Measurements from ENCODE around the gene MCEMP1.

MCEMP1 gene, protein sequence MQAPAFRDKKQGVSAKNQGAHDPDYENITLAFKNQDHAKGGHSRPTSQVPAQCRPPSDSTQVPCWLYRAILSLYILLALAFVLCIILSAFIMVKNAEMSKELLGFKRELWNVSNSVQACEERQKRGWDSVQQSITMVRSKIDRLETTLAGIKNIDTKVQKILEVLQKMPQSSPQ

DNA sequence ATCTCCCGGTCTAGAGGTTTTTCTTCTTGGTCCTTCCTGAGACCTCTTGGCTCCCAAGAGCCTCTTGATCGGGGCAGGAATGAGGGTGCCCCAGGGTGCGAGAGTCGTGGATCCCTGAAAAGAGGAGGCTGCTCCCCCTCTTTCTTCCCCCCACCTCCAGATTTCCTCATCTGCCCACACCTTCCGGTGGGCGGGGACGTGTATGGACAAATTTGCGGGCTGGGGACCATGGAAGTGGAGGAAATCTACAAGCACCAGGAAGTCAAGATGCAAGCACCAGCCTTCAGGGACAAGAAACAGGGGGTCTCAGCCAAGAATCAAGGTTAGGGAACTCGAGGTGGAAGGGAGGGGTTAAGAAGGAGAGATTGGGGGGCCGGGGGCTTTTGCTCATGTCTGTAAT is at the start of gene MCEMP1:
TSS of gene MCEMP1 (plus strand) at position 237 of the 400 bp plus-strand sequence. CDS start at position 268, 31 bp downstream.
- no peak for DNase-seq

DNA sequence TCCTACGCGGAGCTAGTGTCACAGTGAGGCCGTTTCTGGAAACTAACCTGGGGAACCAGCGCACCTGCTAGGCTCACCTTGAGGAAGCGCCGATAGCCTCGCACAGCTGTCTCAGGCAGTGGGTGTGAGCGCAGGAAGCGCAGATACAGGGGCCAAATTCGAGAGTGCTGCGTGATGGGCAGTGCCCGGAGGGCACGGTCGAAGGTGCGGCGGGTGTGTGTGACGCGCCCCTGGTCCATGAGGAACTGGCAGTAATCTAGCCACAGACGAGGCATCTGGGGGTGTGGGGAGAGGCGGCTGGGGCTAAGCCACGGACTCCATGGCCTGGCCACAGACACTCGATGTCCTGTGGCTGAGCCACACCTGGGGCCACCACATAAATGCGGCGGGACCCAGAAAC is 49.7 kb upstream of the MCEMP1 start:
- DNase-seq: no peak

DNA sequence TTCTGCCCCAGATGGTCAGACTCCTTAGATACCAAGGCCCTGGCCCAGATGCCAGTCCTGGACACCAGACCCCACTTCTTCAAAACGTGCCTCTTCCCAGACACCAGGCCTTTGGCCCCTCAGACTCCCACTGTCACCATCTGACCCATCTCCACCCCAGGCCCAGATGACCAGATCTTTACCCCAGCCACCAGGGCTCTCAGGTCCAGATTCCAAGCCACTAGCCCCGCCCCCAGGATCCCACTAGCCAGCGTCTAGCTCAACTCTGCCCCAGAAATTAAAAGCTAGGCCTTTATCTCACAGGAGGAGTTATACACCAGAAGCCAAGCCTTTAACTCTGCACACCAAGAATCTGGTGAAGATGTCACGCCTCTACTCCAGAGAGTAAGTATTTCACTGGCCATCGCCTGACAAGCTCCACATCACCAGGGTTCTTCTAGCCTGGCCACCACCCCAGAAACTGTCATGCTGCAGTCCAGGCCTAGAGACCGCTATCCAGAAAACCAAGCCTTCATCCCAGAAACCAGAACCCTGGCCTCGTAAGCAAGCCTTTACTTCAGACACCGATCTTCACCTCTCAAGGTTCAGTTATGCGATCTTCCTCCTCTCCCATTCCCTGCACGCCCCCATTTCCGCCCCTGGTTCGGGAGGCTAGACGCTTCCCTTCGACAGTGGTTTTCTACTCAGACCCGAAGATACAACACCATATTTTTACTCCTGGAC is 48.1 kb upstream of the MCEMP1 start:
- DNase-seq: no peak

- DNase-seq: peak; percentile 99
Observed at GRCh38 chr19:7629347-7630054, 47.4 kb upstream of the MCEMP1 start, which contains the start of the genes PET100 and XAB2. TSS of gene PET100 (plus strand) at chr19:7629793. CDS start at chr19:7629834, 41 bp downstream. TSS of gene XAB2 (minus strand) at chr19:7629545. CDS start at chr19:7629527, 18 bp downstream.

- no peak for DNase-seq
Observed at GRCh38 chr19:7631577-7631976, 45.3 kb upstream of the MCEMP1 start.

- no peak for DNase-seq
Observed at GRCh38 chr19:7632340-7633203, 44.3 kb upstream of the MCEMP1 start.

- DNase-seq: no peak
Observed at GRCh38 chr19:7633698-7634097, 43.2 kb upstream of the MCEMP1 start, which contains the start of gene PCP2. TSS of gene PCP2 (minus strand) at chr19:7633719. CDS start at chr19:7633457, 262 bp downstream.

- no peak for DNase-seq
Observed at GRCh38 chr19:7635670-7636069, 41.2 kb upstream of the MCEMP1 start.

DNA sequence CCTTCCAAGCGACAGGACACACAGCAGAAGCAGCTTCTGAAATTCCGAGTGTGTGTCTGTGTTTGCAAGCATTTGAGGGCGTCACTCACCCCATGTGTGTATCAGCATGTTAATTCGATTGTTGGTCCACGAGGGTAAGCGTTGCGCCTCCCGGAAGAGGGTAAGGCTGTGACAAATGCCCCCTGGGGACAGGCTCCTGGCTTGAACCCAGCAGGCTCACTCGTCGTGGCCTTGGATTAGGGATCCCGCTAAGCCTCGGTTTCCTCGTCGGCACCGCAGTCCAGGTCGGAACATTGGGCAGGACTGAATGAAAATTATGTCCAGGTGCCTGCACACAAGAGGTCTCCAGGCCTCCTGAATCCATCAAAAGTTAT is 40.6 kb upstream of the MCEMP1 start:
- DNase-seq: no peak

DNA sequence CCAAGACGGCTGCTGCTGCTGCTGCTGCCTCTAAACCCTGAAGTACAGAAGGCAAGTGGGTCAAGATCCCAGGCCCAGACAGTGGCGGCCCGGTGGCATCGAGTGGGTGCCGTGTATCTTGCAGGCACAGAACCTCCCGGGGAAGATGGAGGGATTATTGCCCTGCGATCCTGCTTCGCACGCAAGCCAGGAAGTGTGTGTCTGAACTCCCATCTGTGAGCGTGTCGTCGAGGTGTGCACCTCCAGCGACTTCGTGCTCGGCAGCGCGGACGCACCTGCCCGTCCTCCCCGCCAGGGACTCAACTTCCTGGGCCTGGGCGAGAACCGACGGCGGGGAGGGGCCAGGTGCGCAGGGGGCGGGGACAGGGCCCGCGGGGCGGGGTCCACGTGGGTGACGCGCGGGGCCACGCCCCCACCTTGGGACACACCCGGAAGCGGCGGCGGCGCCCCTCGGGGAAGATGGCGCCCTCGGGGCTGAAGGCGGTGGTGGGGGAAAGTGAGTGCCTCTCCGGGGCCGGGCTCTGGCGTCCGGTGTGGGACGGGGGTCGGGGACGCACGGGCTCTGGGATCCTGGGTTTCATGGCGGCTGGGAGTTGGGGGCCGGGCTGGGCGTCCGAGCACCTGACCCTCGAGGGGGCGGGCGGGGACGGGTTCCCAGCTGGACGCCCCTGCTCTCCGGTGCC is 40.1 kb upstream of the MCEMP1 start, which contains the start of gene STXBP2:
TSS of gene STXBP2 (plus strand) at position 420 of the 683 bp plus-strand sequence. CDS start at position 460, 40 bp downstream.
- DNase-seq: no peak

- no peak for DNase-seq
Observed at GRCh38 chr19:7637374-7638256, 39.3 kb upstream of the MCEMP1 start.

DNA sequence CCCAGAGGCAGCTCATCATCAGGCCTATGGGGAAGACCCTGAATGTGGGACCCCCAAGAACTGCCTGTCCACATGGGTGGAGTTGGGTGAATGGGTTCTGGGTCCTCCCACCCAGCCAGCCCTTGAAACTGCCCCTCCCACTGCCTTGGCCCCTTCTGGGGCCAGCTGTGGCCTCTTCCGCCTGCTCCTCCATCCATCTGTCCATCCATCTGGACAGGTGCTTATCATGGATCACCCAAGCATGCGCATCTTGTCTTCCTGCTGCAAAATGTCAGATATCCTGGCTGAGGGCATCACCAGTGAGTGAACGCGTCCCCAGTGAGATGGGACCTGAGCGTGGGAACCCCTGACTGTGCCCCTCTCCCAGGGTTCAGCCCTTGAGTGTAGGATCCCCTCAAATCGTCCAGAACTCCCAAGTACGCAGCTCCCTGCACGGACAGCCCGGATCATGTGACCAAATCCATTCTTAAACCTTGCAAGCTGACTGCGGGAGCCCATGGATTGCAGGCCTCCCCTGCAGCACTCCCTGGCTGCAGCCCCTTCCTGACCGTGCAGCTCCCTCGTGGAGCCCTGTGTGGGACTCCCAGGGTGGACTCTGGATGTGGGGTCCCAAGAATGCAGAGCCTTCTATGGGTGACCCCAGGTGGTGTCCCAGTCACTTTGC is 38.0 kb upstream of the MCEMP1 start:
- DNase-seq: no peak

- no peak for DNase-seq
Observed at GRCh38 chr19:7639863-7640348, 37.0 kb upstream of the MCEMP1 start.

- DNase-seq: no peak
Observed at GRCh38 chr19:7640803-7641202, 36.1 kb upstream of the MCEMP1 start.

DNA sequence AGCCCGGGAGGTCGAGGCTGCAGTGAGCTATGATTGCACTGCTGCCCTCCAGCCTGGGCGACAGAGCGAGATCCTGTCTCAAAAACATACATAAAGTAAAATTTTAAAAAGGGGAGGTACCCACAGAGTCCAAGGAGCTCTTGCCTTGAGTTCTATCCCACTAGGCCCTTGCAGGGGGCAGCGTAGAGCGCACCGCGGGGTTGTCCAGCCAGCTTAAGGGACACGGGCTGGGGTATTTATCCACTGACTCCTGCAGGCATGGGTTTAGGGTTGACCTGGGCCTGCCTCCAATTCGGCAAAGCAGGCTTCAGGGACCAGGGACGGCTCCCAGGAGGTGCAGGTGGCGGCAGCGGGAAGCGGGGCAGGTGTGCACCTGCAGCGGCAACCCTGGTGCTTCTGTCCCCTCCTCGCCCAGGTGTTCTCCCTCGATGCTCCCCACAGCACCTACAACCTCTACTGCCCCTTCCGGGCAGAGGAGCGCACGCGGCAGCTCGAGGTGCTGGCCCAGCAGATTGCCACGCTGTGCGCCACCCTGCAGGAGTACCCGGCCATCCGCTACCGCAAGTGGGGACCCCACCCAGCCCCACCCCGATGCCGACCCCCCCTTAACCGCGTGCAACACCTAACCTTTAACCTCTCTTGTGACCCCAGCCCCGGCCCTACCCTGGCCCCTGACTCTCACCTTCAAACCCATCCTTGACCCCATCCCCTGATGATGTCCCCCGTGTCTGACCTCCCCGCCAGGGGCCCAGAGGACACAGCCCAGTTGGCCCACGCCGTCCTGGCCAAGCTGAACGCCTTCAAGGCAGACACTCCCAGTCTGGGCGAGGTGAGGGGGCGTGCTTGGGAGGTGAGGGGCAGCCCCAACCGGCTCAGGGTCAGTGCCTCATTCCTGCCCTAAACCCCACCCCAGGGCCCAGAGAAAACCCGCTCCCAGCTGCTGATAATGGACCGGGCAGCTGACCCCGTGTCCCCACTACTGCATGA is 35.3 kb upstream of the MCEMP1 start:
- DNase-seq: no peak

GRCh38 chr19:7642295-7643030 is 34.4 kb upstream of the MCEMP1 start:
- DNase-seq: no peak

DNA sequence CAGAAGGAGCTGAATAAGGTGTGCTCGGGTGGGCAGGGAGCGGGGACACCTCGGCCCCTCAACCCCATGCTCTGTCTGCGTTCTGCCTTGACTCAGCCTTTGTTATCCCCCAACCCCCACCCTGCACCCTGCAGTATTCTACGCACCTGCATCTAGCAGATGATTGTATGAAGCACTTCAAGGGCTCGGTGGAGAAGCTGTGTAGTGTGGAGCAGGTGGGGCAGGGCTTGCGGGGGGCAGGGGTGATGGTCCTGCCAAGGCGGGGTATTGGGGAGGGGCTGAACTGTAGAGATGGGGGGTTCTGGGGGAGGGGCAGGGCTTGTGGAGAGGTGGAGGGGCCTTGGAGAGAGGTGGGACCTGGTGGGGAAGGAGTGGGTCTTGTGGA is 33.9 kb upstream of the MCEMP1 start:
- DNase-seq: no peak

Data from HCEC 1CT (cell line).